H1 (cell line): ENCODE results near the gene CD276. TPM values are rescaled to one million over a fixed set of nuclear protein-coding genes. Genes with fewer than 3 reads are reported as not detected.

Source experiments
- CTCF ChIA-PET: fragments of 300-600 bp; sonication (Branson Sonifier 250); formaldehyde crosslinking; loops from one replicate; lab custom pipeline; 2021; ENCODE audit not compliant: partially characterized antibody; lab: Charles Lee
- POLR2A ChIA-PET: fragments of 300-600 bp; sonication (Branson Sonifier 250); formaldehyde crosslinking; loops from one replicate; lab custom pipeline; 2021; ENCODE audit warnings: inconsistent platforms; ENCODE audit not compliant: partially characterized antibody; lab: Charles Lee
- DNase-seq, 2 experiments: peaks; one replicate each; pipeline versions ENCODE4 v3.0.0 to v3.0.0-alpha.2; 2010 to 2022; ENCODE audit warnings: low spot score in 2 of 2, low read depth in 1 of 2, mixed read lengths in 1 of 2
- FAIRE-seq: peaks from 2 replicates; lab custom pipeline; 2011; peaks lifted over from hg19 to GRCh38; lab: Jason Lieb, UNC
- H2AFZ ChIP-seq: 2 replicates; pipeline ENCODE4 v1.8.1; 2012; ENCODE audit warnings: low read length, inconsistent platforms
- H2AK5ac ChIP-seq: 2 replicates; pipeline ENCODE4 v1.6.1; 2013; ENCODE audit warnings: low read depth, low read length
- H2BK120ac ChIP-seq: replicated peaks from 2 replicates; pipeline ENCODE3; 2013; ENCODE audit warnings: low read depth, low read length, inconsistent platforms
- H2BK12ac ChIP-seq: 2 replicates; pipeline ENCODE4 v1.6.1; 2013; ENCODE audit warnings: low read depth, low read length
- H2BK15ac ChIP-seq: 2 replicates; pipeline ENCODE4 v1.6.1; 2013; ENCODE audit warnings: low read length
- H2BK20ac ChIP-seq: 2 replicates; pipeline ENCODE4 v1.6.1; 2013; ENCODE audit warnings: low read length
- H2BK5ac ChIP-seq: 2 replicates; pipeline ENCODE4 v1.6.1; 2013; ENCODE audit warnings: low read depth, low read length
- H3K14ac ChIP-seq: 2 replicates; pipeline ENCODE4 v1.6.1; 2013; ENCODE audit warnings: inconsistent platforms; ENCODE audit not compliant: insufficient read length
- H3K18ac ChIP-seq: 2 replicates; pipeline ENCODE4 v1.6.1; 2013; ENCODE audit warnings: low read length; ENCODE audit errors: extremely low read depth
- H3K23ac ChIP-seq: 2 replicates; pipeline ENCODE4 v1.6.1; 2013; ENCODE audit warnings: inconsistent platforms; ENCODE audit not compliant: insufficient read length
- H3K23me2 ChIP-seq: 2 replicates; pipeline ENCODE4 v1.6.1; 2013; ENCODE audit warnings: low read depth, low read length
- H3K27ac ChIP-seq: 2 replicates; pipeline ENCODE4 v1.6.1; 2011; ENCODE audit warnings: low read depth, low read length, inconsistent platforms
- H3K27me3 ChIP-seq, 4 experiments: replicated peaks in 1 of 4; 1 replicate in 1 of 4; 2 replicates in 3 of 4; pipeline versions ENCODE4 v1.6.1 to v1.8.1; 2011 to 2013; ENCODE audit warnings: low read length in 3 of 4, mild to moderate bottlenecking in 3 of 4, inconsistent platforms in 2 of 4, mixed read lengths in 2 of 4, moderate library complexity in 1 of 4; ENCODE audit not compliant: control insufficient read depth in 3 of 4, insufficient read depth in 3 of 4; ENCODE audit errors: extremely low read depth in 1 of 4
- H3K36me3 ChIP-seq, 4 experiments: 2 replicates each; pipeline versions ENCODE4 v1.6.1 to v1.8.1; 2011 to 2013; ENCODE audit warnings: mild to moderate bottlenecking in 4 of 4, low read length in 3 of 4, moderate library complexity in 2 of 4, control low read depth in 1 of 4, inconsistent platforms in 1 of 4; ENCODE audit not compliant: insufficient read depth in 4 of 4, control insufficient read depth in 2 of 4
- H3K4ac ChIP-seq: replicated peaks from 2 replicates; pipeline ENCODE3; 2013; ENCODE audit warnings: low read length, low read depth, mixed read lengths, inconsistent platforms; ENCODE audit not compliant: insufficient read length
- H3K4me1 ChIP-seq, 4 experiments: replicated peaks in 1 of 4; 1 replicate in 1 of 4; 2 replicates in 3 of 4; pipeline versions ENCODE4 v1.6.1 to v1.8.1; 2011 to 2013; ENCODE audit warnings: low read length in 3 of 4, inconsistent platforms in 2 of 4, mixed read lengths in 1 of 4; ENCODE audit not compliant: insufficient read depth in 4 of 4, control insufficient read depth in 3 of 4
- H3K4me2 ChIP-seq, 2 experiments: 2 replicates each; pipeline versions ENCODE4 v1.6.1 to v1.8.1; 2011 to 2013; ENCODE audit warnings: low read depth in 2 of 2, low read length in 2 of 2, control low read depth in 1 of 2, inconsistent platforms in 1 of 2, mild to moderate bottlenecking in 1 of 2; ENCODE audit not compliant: insufficient read depth in 1 of 2
- H3K4me3 ChIP-seq, 4 experiments: fragments of 200-600, 300-600 bp in 1 of 4; sonication (generic), shearing (Covaris generic), sonication (Bioruptor Twin) in 1 of 4; 2 replicates each; pipeline versions ENCODE4 v1.5.1 to v1.8.1; 2011 to 2016; ENCODE audit warnings: low read length in 4 of 4, low read depth in 3 of 4, control low read depth in 2 of 4, inconsistent platforms in 2 of 4, mild to moderate bottlenecking in 2 of 4, mixed read lengths in 1 of 4, moderate library complexity in 1 of 4; ENCODE audit not compliant: insufficient read depth in 2 of 4; ENCODE audit errors: extremely low read depth in 1 of 4
- H3K56ac ChIP-seq: replicated peaks from 2 replicates; pipeline ENCODE3; 2013; ENCODE audit warnings: low read depth, mild to moderate bottlenecking, mixed read lengths, low read length, inconsistent platforms; ENCODE audit not compliant: insufficient read length
- H3K79me1 ChIP-seq: 2 replicates; pipeline ENCODE4 v1.6.1; 2013; ENCODE audit warnings: low read depth, low read length, control low read depth
- H3K79me2 ChIP-seq, 2 experiments: 2 replicates each; pipeline versions ENCODE4 v1.6.1 to v1.8.1; 2012 to 2013; ENCODE audit warnings: low read length in 2 of 2, mild to moderate bottlenecking in 2 of 2, inconsistent platforms in 1 of 2; ENCODE audit not compliant: insufficient read depth in 2 of 2, control insufficient read depth in 1 of 2
- H3K9ac ChIP-seq, 4 experiments: replicated peaks in 1 of 4; 1 replicate in 1 of 4; 2 replicates in 3 of 4; pipeline versions ENCODE4 v1.6.1 to v1.8.1; 2011 to 2013; ENCODE audit warnings: low read depth in 3 of 4, low read length in 3 of 4, control low read depth in 2 of 4, mild to moderate bottlenecking in 2 of 4, moderate library complexity in 2 of 4, inconsistent platforms in 1 of 4; ENCODE audit errors: extremely low read depth in 1 of 4
- H3K9me3 ChIP-seq, 2 experiments: 2 replicates each; pipeline versions ENCODE4 v1.6.1 to v1.8.1; 2012 to 2013; ENCODE audit warnings: mild to moderate bottlenecking in 2 of 2, moderate library complexity in 2 of 2, control low read depth in 1 of 2, inconsistent platforms in 1 of 2, low read depth in 1 of 2, low read length in 1 of 2, mixed read lengths in 1 of 2; ENCODE audit not compliant: insufficient read depth in 2 of 2
- H4K20me1 ChIP-seq, 2 experiments: replicated peaks in 1 of 2; 2 replicates each; pipeline versions ENCODE3 to v1.8.1; 2011 to 2013; ENCODE audit warnings: inconsistent platforms in 2 of 2, low read length in 2 of 2, mild to moderate bottlenecking in 1 of 2; ENCODE audit not compliant: insufficient read depth in 2 of 2, control insufficient read depth in 1 of 2
- H4K5ac ChIP-seq: 2 replicates; pipeline ENCODE4 v1.6.1; 2013; ENCODE audit warnings: low read length, low read depth, mixed read lengths, inconsistent platforms; ENCODE audit not compliant: insufficient read length
- H4K8ac ChIP-seq: 2 replicates; pipeline ENCODE4 v1.8.0; 2013; ENCODE audit warnings: mild to moderate bottlenecking, moderate library complexity, low read length, inconsistent platforms; ENCODE audit not compliant: insufficient read depth; ENCODE audit errors: extremely low read depth
- H4K91ac ChIP-seq: replicated peaks from 2 replicates; pipeline ENCODE3; 2013; ENCODE audit warnings: low read length, mixed read lengths, inconsistent platforms; ENCODE audit not compliant: insufficient read length
- ATF3 ChIP-seq: IDR thresholded peaks from 2 replicates; pipeline ENCODE4 v1.6.1; 2011; ENCODE audit warnings: low read depth, mild to moderate bottlenecking, low read length; ENCODE audit not compliant: insufficient read depth
- CHD1 ChIP-seq: IDR thresholded peaks from 2 replicates; pipeline ENCODE4 v1.6.1; 2012; ENCODE audit warnings: low read depth, low read length, improper control_type of control experiment
- KDM1A ChIP-seq: fragments of 200-600, 300-600 bp; sonication (generic); IDR thresholded peaks from 2 replicates; pipeline ENCODE4 v1.7.1; 2016; ENCODE audit warnings: mild to moderate bottlenecking, low read length, borderline replicate concordance
- WGBS, 2 experiments: shearing (Covaris generic) in 1 of 2; methylation state at CpG; one replicate each; pipeline versions ENCODE4 v1.1.6 to v1.1.7; 2013 to 2015; ENCODE audit warnings: low lambda C conversion rate in 2 of 2, mixed read lengths in 2 of 2, inconsistent platforms in 1 of 2, low coverage in 1 of 2, missing lambda C conversion rate in 1 of 2; ENCODE audit not compliant: insufficient replicate concordance in 2 of 2, insufficient coverage in 1 of 2, insufficient read length in 1 of 2; ENCODE audit errors: extremely low coverage in 1 of 2, missing lambda C conversion rate in 1 of 2; 5-methylcytosine and 5-hydroxymethylcytosine counted together
- polyA plus RNA-seq, 7 experiments: library from polyadenylated mRNA; depleted of rRNA in 3 of 7; stranded (reverse) in 5 of 7; unstranded in 2 of 7; fragments of >200 nt in 5 of 7; fragments of 200-250 nt in 2 of 7; gene quantifications; 1 replicate in 5 of 7; 2 replicates in 1 of 7; 4 replicates in 1 of 7; pipeline versions ENCODE4 v1.2.1 to v1.2.3, GENCODE V29; 2011 to 2013; ENCODE audit warnings: missing spikeins in 2 of 7, mixed read lengths in 2 of 7
- total RNA-seq: library from RNA; stranded (reverse); fragmentation: NEBNext Ultra II Directional; extraction: Animal tissue kit (Norgen Biotek cat#: 25700); gene quantifications from 2 replicates; pipeline ENCODE4 v1.2.1, GENCODE V29; 2021

Gene CD276
- total and polyA plus RNA-seq, 2 of the 8 experiments (the other 6 are each of a cell fraction or from before 2014, with no cell fraction given), result 156 to 158 TPM

- no peak overlapping the region for H3K56ac ChIP-seq
- H4K5ac ChIP-seq, result no peak overlapping the region
- TF ChIP-seq ATF3 (no peak), KDM1A (peak; percentile 63; the same call in 1 of the 2 replicates), CHD1 (no peak)
- DNase-seq (no peak), FAIRE-seq (no peak)
- no peak overlapping the region for H4K91ac ChIP-seq
- H3K18ac ChIP-seq, result 0 out of 2 replicates have a peak overlapping the region, but pooled peaks have one; percentile 25
- no peak overlapping the region for H4K8ac ChIP-seq
- no peaks in the 10 kb centered on the region for H3K27me3 ChIP-seq
- H3K36me3 ChIP-seq, result no peaks in the 10 kb centered on the region
- no peak overlapping the region for H3K4ac ChIP-seq
- no peak overlapping the region for H3K23ac ChIP-seq
- no peak overlapping the region for H3K4me2 ChIP-seq
- peak overlapping the region; percentile 79; the same call in 1 of the 2 replicates for H2BK5ac ChIP-seq
- H2BK12ac ChIP-seq, result peak overlapping the region; percentile 89; the same call in 1 of the 2 replicates
- no peaks in the 10 kb centered on the region for H3K9me3 ChIP-seq
- H2AK5ac ChIP-seq, result peak overlapping the region; percentile 32; the same call in 1 of the 2 replicates
- no peak overlapping the region for H2AFZ ChIP-seq
- ChIA-PET POLR2A (interaction anchor here (1.5 to 8.6 kb wide), 2 partner anchors 12 to 19 kb away, joined by 7 to 93 read pairs; partner anchors contain the start of gene CD276), CTCF (interaction anchor here (0.5 to 18.5 kb wide), 7 partner anchors 8 to 663 kb away, joined by 3 to 496 read pairs (median 16); partner anchors contain the start of genes CD276 and NPTN)
- H2BK20ac ChIP-seq, result peak overlapping the region; percentile 93; the same call in 1 of the 2 replicates
- H3K79me2 ChIP-seq, result peaks cover 8 to 76% of the 10 kb centered on the region in 2 experiments
- H4K20me1 ChIP-seq, result peaks cover 30 to 34% of the 10 kb centered on the region in 2 experiments
- H2BK15ac ChIP-seq, result no peak overlapping the region
- no peak overlapping the region for H3K9ac ChIP-seq
- 0 out of 2 replicates have a peak overlapping the region, but pooled peaks have one; percentile 3 for H3K27ac ChIP-seq
- no peak overlapping the region for H3K14ac ChIP-seq
- H2BK120ac ChIP-seq, result no peak overlapping the region
- H3K23me2 ChIP-seq, result no peaks in the 10 kb centered on the region
- peaks cover 21% of the 10 kb centered on the region for H3K79me1 ChIP-seq
- no peak overlapping the region for H3K4me3 ChIP-seq
- peaks cover 0 to 24% (median 11%) of the 10 kb centered on the region in 4 experiments; a peak in 6 of 7 replicates for H3K4me1 ChIP-seq
- 100% methylated on average over 1 of the region's 1 CpG; no CpG with 5 or more reads in 1 of the 2 experiments for WGBS, 2 experiments
Observed at GRCh38 chr15:73696641-73697001, 12.4 kb downstream of the CD276 start.
